Activated CD4-positive, CD25-positive, alpha-beta regulatory T cell (primary cell): ENCODE results near the gene KMT2B.

Experiments
- DNase-seq, 4 experiments: peaks; one replicate each; lab custom pipeline; 2025; lab: John Stamatoyannopoulos, UW

The KMT2B gene

DNA sequence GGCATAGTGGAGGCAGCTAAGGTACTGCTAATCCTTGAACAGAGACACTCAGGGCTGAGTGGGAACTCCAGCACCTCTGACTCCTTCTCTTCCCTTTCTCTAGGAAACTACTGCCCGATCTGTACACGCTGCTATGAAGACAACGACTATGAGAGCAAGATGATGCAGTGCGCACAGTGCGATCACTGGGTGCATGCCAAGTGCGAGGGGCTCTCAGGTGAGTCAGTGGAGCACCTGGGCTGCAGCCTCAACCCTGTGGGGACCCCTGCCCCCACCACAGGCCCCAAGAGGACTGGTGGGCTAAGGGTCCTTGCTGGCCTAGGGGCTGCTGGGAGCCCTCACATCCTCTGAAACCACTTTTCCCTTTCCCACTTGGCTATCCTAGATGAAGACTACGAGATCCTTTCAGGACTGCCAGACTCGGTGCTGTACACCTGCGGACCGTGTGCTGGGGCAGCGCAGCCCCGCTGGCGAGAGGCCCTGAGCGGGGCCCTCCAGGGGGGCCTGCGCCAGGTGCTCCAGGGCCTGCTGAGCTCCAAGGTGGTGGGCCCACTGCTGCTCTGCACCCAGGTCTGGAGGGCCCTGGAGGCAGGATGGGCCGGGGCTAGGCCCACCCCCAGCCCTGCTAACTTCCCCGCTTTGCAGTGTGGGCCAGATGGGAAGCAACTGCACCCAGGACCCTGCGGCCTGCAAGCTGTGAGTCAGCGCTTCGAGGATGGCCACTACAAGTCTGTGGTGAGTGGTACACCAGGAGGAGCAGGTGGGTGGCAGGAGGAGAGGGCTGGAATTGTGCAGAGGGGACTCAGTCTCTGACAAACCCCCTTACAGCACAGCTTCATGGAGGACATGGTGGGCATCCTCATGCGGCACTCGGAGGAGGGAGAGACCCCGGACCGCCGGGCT is 9.5 kb downstream of the KMT2B start:
- no peak for DNase-seq

DNA sequence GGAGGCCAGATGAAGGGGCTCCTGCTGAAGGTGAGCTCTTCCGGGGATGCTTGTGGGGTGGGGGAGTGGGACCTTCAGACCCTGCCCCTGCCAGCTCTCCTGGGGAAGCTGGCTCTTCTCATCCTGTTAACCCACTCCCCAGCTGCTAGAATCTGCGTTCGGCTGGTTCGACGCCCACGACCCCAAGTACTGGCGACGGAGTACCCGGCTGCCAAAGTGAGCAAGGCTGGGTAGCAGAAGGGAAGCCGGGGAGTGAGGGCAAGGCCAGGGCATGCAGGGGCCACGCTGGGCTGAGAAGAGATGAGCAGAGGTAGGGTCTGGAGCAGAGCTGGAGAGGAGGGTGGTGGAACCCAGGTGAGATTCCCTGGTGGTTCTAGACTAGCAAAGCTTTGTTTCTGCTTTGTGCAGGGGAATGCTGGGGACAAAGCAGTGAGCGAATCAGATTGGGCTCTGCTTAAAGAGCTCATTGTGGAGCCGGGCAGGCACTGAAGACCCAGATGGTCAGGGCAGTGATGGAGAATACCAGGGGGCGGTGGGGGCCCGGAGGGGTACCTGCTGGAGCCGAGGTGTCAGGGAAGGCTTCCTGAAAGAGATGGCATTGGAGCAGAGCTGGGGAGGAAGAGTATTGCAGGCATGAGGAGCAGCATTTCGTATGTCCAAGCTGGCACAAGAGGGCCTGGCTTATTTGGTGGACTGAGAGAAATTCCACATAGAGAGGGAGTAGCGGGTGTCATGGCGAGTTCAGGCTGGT is 10.3 kb downstream of the KMT2B start:
- DNase-seq = no peak

DNA sequence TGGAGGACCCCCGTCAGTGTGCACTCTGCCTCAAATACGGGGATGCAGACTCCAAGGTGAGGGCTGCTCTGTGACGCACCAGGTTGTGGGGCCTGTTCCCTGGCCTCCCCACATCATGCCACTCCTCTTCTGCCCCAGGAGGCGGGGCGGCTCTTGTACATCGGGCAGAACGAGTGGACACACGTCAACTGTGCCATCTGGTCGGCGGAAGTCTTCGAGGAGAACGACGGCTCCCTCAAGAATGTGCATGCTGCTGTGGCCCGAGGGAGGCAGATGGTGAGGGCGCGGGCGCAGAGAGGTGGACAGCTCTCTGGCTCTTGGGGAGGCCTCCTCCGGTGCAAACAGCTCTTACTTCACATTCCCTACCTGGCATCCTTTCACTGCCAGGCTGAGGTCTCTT is 11.2 kb downstream of the KMT2B start:
- DNase-seq = no peak

DNA sequence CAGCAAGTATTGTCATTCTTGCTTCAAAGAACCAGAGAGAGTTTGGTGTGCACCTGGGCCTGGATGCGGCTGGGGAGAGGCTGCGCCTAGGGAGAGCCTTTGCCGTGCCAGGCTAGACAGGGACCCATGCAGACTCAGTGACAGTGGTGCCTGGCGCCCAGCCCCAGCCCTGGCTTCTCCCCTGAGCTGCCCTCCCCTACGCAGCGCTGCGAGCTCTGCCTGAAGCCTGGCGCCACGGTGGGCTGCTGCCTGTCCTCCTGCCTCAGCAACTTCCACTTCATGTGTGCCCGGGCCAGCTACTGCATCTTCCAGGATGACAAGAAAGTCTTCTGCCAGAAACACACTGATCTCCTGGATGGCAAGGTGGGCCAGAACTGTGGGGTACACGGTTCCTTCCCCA is 12.0 kb downstream of the KMT2B start:
- DNase-seq = no peak

GRCh38 chr19:35730326-35730725 is 12.5 kb downstream of the KMT2B start:
- DNase-seq = no peak

- no peak for DNase-seq
These were observed 13.6 kb downstream of the KMT2B start for GRCh38 chr19:35731353-35731752.

DNA sequence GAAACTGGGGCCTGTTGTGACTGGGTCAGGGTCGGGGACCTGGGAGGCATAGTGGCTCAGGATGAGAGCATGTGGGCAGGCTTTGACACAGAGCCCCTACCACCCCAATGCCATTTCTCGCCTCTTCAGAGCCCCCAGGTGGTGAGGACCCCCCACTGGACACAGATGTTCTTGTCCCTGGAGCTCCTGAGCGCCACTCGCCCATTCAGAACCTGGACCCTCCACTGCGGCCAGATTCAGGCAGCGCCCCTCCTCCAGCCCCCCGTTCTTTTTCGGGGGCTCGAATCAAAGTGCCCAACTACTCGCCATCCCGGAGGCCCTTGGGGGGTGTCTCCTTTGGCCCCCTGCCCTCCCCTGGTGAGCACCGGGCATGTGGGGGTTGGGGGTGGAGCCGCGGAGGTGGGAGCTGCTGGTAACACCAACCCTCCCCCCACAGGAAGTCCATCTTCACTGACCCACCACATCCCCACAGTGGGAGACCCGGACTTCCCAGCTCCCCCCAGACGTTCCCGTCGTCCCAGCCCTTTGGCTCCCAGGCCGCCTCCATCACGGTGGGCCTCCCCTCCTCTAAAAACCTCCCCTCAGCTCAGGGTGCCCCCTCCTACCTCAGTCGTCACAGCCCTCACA is 14.1 kb downstream of the KMT2B start:
- no peak for DNase-seq

DNA sequence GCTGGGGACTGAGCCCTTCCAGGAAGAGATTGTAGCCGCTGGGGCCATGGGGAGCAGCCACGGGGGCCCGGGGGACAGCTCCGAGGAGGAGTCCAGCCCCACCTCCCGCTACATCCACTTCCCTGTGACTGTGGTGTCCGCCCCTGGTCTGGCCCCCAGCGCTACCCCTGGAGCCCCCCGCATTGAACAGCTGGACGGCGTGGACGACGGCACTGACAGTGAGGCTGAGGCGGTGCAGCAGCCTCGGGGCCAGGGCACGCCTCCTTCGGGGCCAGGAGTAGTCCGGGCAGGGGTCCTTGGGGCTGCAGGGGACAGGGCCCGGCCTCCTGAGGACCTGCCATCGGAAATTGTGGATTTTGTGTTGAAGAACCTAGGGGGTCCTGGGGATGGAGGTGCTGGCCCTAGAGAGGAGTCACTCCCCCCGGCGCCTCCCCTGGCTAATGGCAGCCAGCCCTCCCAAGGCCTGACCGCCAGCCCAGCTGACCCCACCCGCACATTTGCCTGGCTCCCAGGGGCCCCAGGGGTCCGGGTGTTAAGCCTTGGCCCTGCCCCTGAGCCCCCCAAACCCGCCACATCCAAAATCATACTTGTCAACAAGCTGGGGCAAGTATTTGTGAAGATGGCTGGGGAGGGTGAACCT is 14.9 kb downstream of the KMT2B start:
- DNase-seq = no peak

DNA sequence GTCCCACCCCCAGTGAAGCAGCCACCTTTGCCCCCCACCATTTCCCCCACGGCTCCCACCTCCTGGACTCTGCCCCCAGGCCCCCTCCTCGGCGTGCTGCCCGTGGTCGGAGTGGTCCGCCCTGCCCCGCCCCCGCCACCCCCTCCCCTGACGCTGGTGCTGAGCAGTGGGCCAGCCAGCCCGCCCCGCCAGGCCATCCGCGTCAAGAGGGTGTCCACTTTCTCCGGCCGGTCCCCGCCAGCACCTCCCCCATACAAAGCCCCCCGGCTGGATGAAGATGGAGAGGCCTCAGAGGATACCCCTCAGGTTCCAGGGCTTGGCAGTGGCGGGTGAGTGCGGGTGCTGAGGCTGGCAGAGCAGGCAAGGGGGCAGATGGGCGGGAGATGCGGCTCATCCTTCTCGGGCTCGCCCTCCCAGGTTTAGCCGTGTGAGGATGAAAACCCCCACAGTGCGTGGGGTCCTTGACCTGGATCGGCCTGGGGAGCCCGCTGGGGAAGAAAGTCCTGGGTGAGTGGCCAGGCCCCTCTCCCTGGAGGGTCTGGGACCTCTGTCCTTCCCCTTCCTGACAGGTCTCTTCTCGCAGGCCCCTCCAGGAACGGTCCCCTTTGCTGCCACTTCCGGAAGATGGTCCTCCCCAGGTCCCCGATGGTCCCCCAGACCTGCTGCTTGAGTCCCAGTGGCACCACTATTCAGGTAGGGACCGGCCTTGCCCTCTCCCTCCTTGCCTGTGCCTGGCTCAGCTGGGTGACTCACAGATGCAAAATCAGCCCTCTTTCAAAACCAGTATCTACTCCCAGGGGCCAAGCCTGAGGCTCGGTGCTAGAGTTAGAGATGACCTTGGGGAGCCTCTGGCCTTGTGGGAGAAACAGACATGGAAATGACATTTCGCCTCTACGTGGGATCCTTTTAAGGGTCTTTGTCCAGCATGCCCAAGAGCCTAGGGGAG is 15.7 kb downstream of the KMT2B start:
- no peak for DNase-seq

- DNase-seq = no peak
These were observed 16.5 kb downstream of the KMT2B start for GRCh38 chr19:35734273-35734672.

DNA sequence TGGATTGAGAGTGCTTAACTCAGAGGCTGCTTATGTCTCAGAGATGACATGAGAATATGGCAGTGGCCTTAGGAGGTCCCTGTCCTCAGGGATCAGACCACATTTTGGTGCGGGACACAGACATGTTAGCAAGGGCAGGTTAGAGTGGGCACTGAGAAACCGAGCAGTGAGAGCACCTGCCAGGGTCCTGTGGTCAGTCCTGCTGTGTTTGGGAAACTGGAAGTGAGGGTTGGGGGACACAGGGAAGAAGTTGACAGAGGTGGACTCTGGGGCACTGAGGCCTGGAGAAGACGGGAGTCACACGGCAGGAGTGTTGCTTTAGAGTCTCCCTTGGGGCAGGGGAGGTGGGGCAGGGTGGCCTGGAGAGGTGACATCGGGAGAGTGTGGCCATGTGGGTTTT is 17.1 kb downstream of the KMT2B start:
- no peak for DNase-seq

- no peak for DNase-seq
These were observed 19.4 kb downstream of the KMT2B start for GRCh38 chr19:35736913-35737886.

- DNase-seq = no peak
These were observed 20.5 kb downstream of the KMT2B start for GRCh38 chr19:35738021-35738886.

GRCh38 chr19:35738887-35739229 is 21.1 kb downstream of the KMT2B start:
- DNase-seq = no peak

- DNase-seq = no peak
These were observed 21.7 kb downstream of the KMT2B start for GRCh38 chr19:35739275-35740107.

- no peak for DNase-seq
These were observed 22.3 kb downstream of the KMT2B start for GRCh38 chr19:35740108-35740422.

GRCh38 chr19:35740423-35741202 is 22.8 kb downstream of the KMT2B start:
- peak; percentile 86 to 94 (median 89) for DNase-seq

DNA sequence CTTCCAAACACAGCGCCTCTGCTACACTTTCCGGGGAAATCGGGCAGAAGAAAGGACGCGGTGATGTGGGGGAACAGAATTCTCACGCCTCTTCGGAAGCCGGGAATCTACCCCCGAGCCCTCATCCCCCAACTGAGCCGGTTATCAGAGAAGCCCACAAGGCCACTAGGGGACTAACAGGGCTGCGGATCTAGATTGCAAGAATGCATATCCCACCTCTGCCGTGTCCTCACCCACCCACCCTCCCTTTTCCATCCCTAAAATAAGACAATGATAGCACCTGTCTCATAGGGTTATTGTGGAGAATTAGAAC is 23.4 kb downstream of the KMT2B start:
- no peak for DNase-seq
